A549 (cell line): ENCODE data around the gene MFAP4.

ENCODE experiments used
- CEBPB ChIP-seq, 2 experiments: fragments of >200 bp in 1 of 2; sonication (Bioruptor Twin) in 1 of 2; formaldehyde crosslinking in 1 of 2; IDR thresholded peaks; 2 replicates each; pipeline ENCODE4 v1.6.1; 2012 to 2016
- CTCF ChIP-seq: fragments of >200 bp; sonication (Bioruptor Twin); formaldehyde crosslinking; IDR thresholded peaks from 3 replicates; pipeline ENCODE4 v1.5.1; 2016
- EP300 ChIP-seq, 2 experiments: fragments of >200 bp; sonication (Bioruptor Twin); formaldehyde crosslinking; IDR thresholded peaks; 2 replicates in 1 of 2; 3 replicates in 1 of 2; pipeline ENCODE4 v1.6.1; 2016 to 2017
- FOXS1 ChIP-seq: fragments of 250-450 bp; sonication (Bioruptor Pico); IDR thresholded peaks from 2 replicates; pipeline ENCODE4 v1.5.0; 2020; ENCODE audit warnings: mild to moderate bottlenecking, moderate library complexity
- GATA3 ChIP-seq: IDR thresholded peaks from 2 replicates; pipeline ENCODE4 v1.6.1; 2012; ENCODE audit warnings: borderline replicate concordance
- JUNB ChIP-seq: fragments of >200 bp; sonication (Bioruptor Twin); formaldehyde crosslinking; IDR thresholded peaks from 2 replicates; pipeline ENCODE4 v1.6.1; 2016
- MAX ChIP-seq: IDR thresholded peaks from 2 replicates; pipeline ENCODE4 v1.6.1; 2012
- MAZ ChIP-seq: fragments of 150-350 bp; IDR thresholded peaks from 2 replicates; pipeline ENCODE4 v1.6.1; 2014; ENCODE audit warnings: antibody characterized with exemption, low read depth, low read length, borderline replicate concordance
- RAD21 ChIP-seq, 2 experiments: fragments of >200 bp in 1 of 2; sonication (Bioruptor Twin) in 1 of 2; formaldehyde crosslinking in 1 of 2; IDR thresholded peaks in 1 of 2; conservative IDR thresholded peaks in 1 of 2; 2 replicates in 1 of 2; 3 replicates in 1 of 2; pipeline ENCODE4 v1.6.1; 2012 to 2018; ENCODE audit warnings: inconsistent platforms in 1 of 2
- RCOR1 ChIP-seq: fragments of 150-350 bp; IDR thresholded peaks from 2 replicates; pipeline ENCODE4 v1.6.1; 2014; ENCODE audit warnings: antibody characterized with exemption, low read length, low read depth
- SMC3 ChIP-seq: fragments of >200 bp; sonication (Bioruptor Twin); formaldehyde crosslinking; IDR thresholded peaks from 3 replicates; pipeline ENCODE4 v1.6.1; 2018; ENCODE audit warnings: inconsistent platforms
- TFCP2L1 ChIP-seq: fragments of 250-450 bp; sonication (Bioruptor Pico); IDR thresholded peaks from 2 replicates; pipeline ENCODE4 v1.5.0; 2021; ENCODE audit warnings: mild to moderate bottlenecking

- TF ChIP-seq MAX (no peak), CTCF (no peak), TFCP2L1 (CRISPR knock-in tag) (no peak), MAZ (no peak), CEBPB (IDR thresholded peaks at IDR 0.05) (no peak), JUNB (no peak), FOXS1 (CRISPR knock-in tag) (no peak), GATA3 (no peak), RAD21 (conservative IDR thresholded peaks at IDR 0.05 in 1 of 2, IDR thresholded peaks at IDR 0.05 in 1 of 2) (no peak), RCOR1 (no peak), EP300 (IDR thresholded peaks at IDR 0.05) (no peak), SMC3 (no peak)
These were observed 1.0 kb upstream of the MFAP4 start for GRCh38 chr17:19387921-19388521.
